SK-N-SH (cell line): ENCODE measurements around the gene SLX4IP. TPM values are rescaled to one million over a fixed set of nuclear protein-coding genes. Genes with fewer than 3 reads are reported as not detected.

Experiments
- CTCF ChIA-PET: fragments of 300-600, 350-600 bp; formaldehyde crosslinking; extraction: SDS; loops from one replicate; lab custom pipeline; 2021; lab: Yijun Ruan, JAX
- POLR2A ChIA-PET: fragments of 350-600 bp; sonication (Branson Sonifier 250); formaldehyde crosslinking; extraction: SDS; loops from one replicate; lab custom pipeline; 2020; ENCODE audit warnings: antibody characterized with exemption, inconsistent platforms; lab: Yijun Ruan, JAX
- DNase-seq: peaks from one replicate; pipeline ENCODE4 v3.0.0; 2012
- H2AFZ ChIP-seq: fragments of 200-600 bp; sonication (generic); 2 replicates; pipeline ENCODE4 v1.8.1; 2016; ENCODE audit warnings: antibody characterized with exemption, mild to moderate bottlenecking, low read depth
- H3F3A ChIP-seq: fragments of 200-600 bp; sonication (generic); replicated peaks from 2 replicates; pipeline ENCODE3; 2016; ENCODE audit warnings: antibody characterized with exemption, mild to moderate bottlenecking; ENCODE audit not compliant: insufficient read depth
- H3K27ac ChIP-seq, 2 experiments: fragments of 200-500 bp in 1 of 2; fragments of 200-600 bp in 1 of 2; sonication (Bioruptor generic) in 1 of 2; sonication (generic), shearing (Covaris generic) in 1 of 2; 2 replicates each; pipeline versions ENCODE4 v1.5.1 to v1.6.1; 2014 to 2016; ENCODE audit warnings: low read depth in 2 of 2, inconsistent platforms in 1 of 2, low read length in 1 of 2, mild to moderate bottlenecking in 1 of 2, mixed read lengths in 1 of 2
- H3K27me3 ChIP-seq: fragments of 200-600 bp; sonication (generic), shearing (Covaris generic); 2 replicates; pipeline ENCODE4 v1.6.1; 2016; ENCODE audit warnings: mixed run types; ENCODE audit not compliant: insufficient read depth
- H3K36me3 ChIP-seq, 2 experiments: fragments of 200-500 bp in 1 of 2; fragments of 200-600 bp in 1 of 2; sonication (Bioruptor generic) in 1 of 2; sonication (generic) in 1 of 2; replicated peaks in 1 of 2; 2 replicates each; pipeline versions ENCODE3 to v1.5.1; 2014 to 2016; ENCODE audit warnings: low read length in 1 of 2, mild to moderate bottlenecking in 1 of 2; ENCODE audit not compliant: insufficient read depth in 2 of 2, control insufficient read depth in 1 of 2
- H3K4me1 ChIP-seq, 2 experiments: fragments of 200-500 bp in 1 of 2; fragments of 200-600 bp in 1 of 2; sonication (Bioruptor generic) in 1 of 2; sonication (generic), shearing (Covaris generic) in 1 of 2; 2 replicates each; pipeline versions ENCODE4 v1.5.1 to v1.6.1; 2014 to 2016; ENCODE audit warnings: low read depth in 1 of 2, low read length in 1 of 2, mixed run types in 1 of 2; ENCODE audit not compliant: insufficient read depth in 2 of 2, control insufficient read depth in 1 of 2
- H3K4me2 ChIP-seq: fragments of 200-600 bp; sonication (generic), shearing (Covaris generic); 2 replicates; pipeline ENCODE4 v1.6.1; 2017; ENCODE audit warnings: mixed run types
- H3K4me3 ChIP-seq, 2 experiments: fragments of 200-500 bp in 1 of 2; fragments of 200-600 bp in 1 of 2; sonication (Bioruptor generic) in 1 of 2; sonication (generic), shearing (Covaris generic) in 1 of 2; 2 replicates each; pipeline versions ENCODE4 v1.5.1 to v1.8.1; 2014 to 2016; ENCODE audit warnings: low read depth in 2 of 2, inconsistent platforms in 1 of 2, low read length in 1 of 2, mild to moderate bottlenecking in 1 of 2, mixed read lengths in 1 of 2, moderate library complexity in 1 of 2
- H3K79me2 ChIP-seq: fragments of 200-600 bp; sonication (generic); 2 replicates; pipeline ENCODE4 v1.8.1; 2017; ENCODE audit warnings: mild to moderate bottlenecking; ENCODE audit not compliant: insufficient read depth
- H3K9ac ChIP-seq: fragments of 200-600 bp; sonication (generic); 2 replicates; pipeline ENCODE4 v1.6.1; 2017; ENCODE audit warnings: mixed run types
- H3K9me2 ChIP-seq: fragments of 200-600 bp; sonication (generic); 2 replicates; pipeline ENCODE4 v1.6.1; 2017; ENCODE audit warnings: mixed run types
- H3K9me3 ChIP-seq: fragments of 200-600 bp; sonication (generic); 2 replicates; pipeline ENCODE4 v1.6.1; 2017; ENCODE audit warnings: mixed run types, mild to moderate bottlenecking, moderate library complexity
- H4K20me1 ChIP-seq: fragments of 200-600 bp; sonication (generic); 2 replicates; pipeline ENCODE4 v1.6.1; 2017; ENCODE audit warnings: mild to moderate bottlenecking, mixed run types; ENCODE audit not compliant: insufficient read depth
- ELF1 ChIP-seq: IDR thresholded peaks from 2 replicates; pipeline ENCODE4 v1.4.0; 2012
- EP300 ChIP-seq, 2 experiments: IDR thresholded peaks; 2 replicates each; pipeline versions ENCODE4 v1.4.0 to v1.6.1; 2012; ENCODE audit warnings: borderline replicate concordance in 1 of 2, low read depth in 1 of 2, low read length in 1 of 2
- EZH2phosphoT487 ChIP-seq: fragments of 200-600 bp; sonication (generic); IDR thresholded peaks from 2 replicates; pipeline ENCODE4 v1.6.1; 2017; ENCODE audit warnings: low read depth, mixed run types, mild to moderate bottlenecking, antibody characterized with exemption, moderate library complexity, borderline replicate concordance
- FOXM1 ChIP-seq: IDR thresholded peaks from 2 replicates; pipeline ENCODE4 v1.4.0; 2012; ENCODE audit warnings: low read depth, mild to moderate bottlenecking
- GATA2 ChIP-seq: sonication (generic); formaldehyde crosslinking; IDR thresholded peaks from 2 replicates; pipeline ENCODE4 v1.5.0; 2020; ENCODE audit warnings: mild to moderate bottlenecking, missing genetic modification reagents
- JUND ChIP-seq: IDR thresholded peaks from 2 replicates; pipeline ENCODE4 v1.4.0; 2012
- MAX ChIP-seq: IDR thresholded peaks from 2 replicates; pipeline ENCODE4 v1.4.0; 2012; ENCODE audit warnings: low read depth
- NFIC ChIP-seq: IDR thresholded peaks from 2 replicates; pipeline ENCODE4 v1.4.0; 2012; ENCODE audit warnings: borderline replicate concordance
- PBX3 ChIP-seq: IDR thresholded peaks from 2 replicates; pipeline ENCODE4; 2012
- POLR2AphosphoS5 ChIP-seq: IDR thresholded peaks from 2 replicates; pipeline ENCODE4 v1.6.1; 2012; ENCODE audit warnings: low read depth, low read length
- SMC3 ChIP-seq: IDR thresholded peaks from 2 replicates; pipeline ENCODE4 v1.6.1; 2012; ENCODE audit warnings: low read depth, low read length, improper control_type of control experiment
- WGBS: methylation state at CpG from one replicate; pipeline ENCODE4 v1.1.6; 2017; ENCODE audit warnings: low lambda C conversion rate; 5-methylcytosine and 5-hydroxymethylcytosine counted together
- polyA plus RNA-seq, 3 experiments: library from polyadenylated mRNA; depleted of rRNA; stranded (reverse); fragments of >200 nt; gene quantifications; 2 replicates each; pipeline ENCODE4 v1.2.3, GENCODE V29; 2012

Gene SLX4IP
- polyA plus RNA-seq, 1 of the 3 experiments (the other 2 are of a cell fraction): 1.3 TPM

- no peak for TF ChIP-seq PBX3
- TF ChIP-seq, all 33 proteins: peak for 0
Observed at GRCh38 chr20:10462516-10462915, 27.4 kb downstream of the SLX4IP start (continued).

- ChIA-PET POLR2A (no interaction called here), CTCF (no interaction called here)
- TF ChIP-seq POLR2AphosphoS5 (no peak), ELF1 (no peak), GATA2 (CRISPR knock-in tag) (no peak), FOXM1 (no peak), SMC3 (no peak), NFIC (no peak)
- Histone ChIP-seq H3K4me2 (no peak overlapping the region), H4K20me1 (no peaks in the 10 kb centered on the region), H3K27ac (no peak overlapping the region), H3K4me3 (no peak overlapping the region), H3K36me3 (peaks cover 0 to 5% of the 10 kb centered on the region in 2 experiments), H2AFZ (no peak overlapping the region), H3K9me3 (no peaks in the 10 kb centered on the region), H3F3A (peaks cover 5% of the 10 kb centered on the region), H3K9me2 (no peaks in the 10 kb centered on the region), H3K4me1 (peaks cover 0 to 14% of the 10 kb centered on the region in 2 experiments; a peak in 3 of 4 replicates), H3K27me3 (no peaks in the 10 kb centered on the region), H3K79me2 (peaks cover 11% of the 10 kb centered on the region; the same call in 1 of the 2 replicates), H3K9ac (no peak overlapping the region)
- DNase-seq: no peak
- WGBS: 94% methylated on average over 2 of the region's 2 CpGs
Observed at GRCh38 chr20:10463622-10464021, 28.5 kb downstream of the SLX4IP start.

GRCh38 chr20:10465135-10465534 lies 30.0 kb downstream of the SLX4IP start:
- Histone ChIP-seq H3K79me2 (peaks cover 11% of the 10 kb centered on the region; the same call in 1 of the 2 replicates), H3K9me3 (no peaks in the 10 kb centered on the region), H3K4me1 (peaks cover 4 to 18% of the 10 kb centered on the region in 2 experiments; a peak in 3 of 4 replicates), H3K27me3 (no peaks in the 10 kb centered on the region), H3K9me2 (no peaks in the 10 kb centered on the region), H3K4me3 (no peak overlapping the region), H4K20me1 (no peaks in the 10 kb centered on the region), H2AFZ (no peak overlapping the region), H3K36me3 (peaks cover 0 to 4% of the 10 kb centered on the region in 2 experiments), H3K4me2 (no peak overlapping the region), H3K27ac (no peak overlapping the region), H3F3A (peaks cover 5% of the 10 kb centered on the region), H3K9ac (no peak overlapping the region)
- WGBS: 90% methylated on average over 3 of the region's 3 CpGs
- CTCF ChIA-PET: interaction anchor here (1.2 kb wide), 1 partner anchor 72 kb away, joined by 4 read pairs; no protein-coding TSS in a partner anchor
- DNase-seq: no peak
- no peak for TF ChIP-seq EZH2phosphoT487
- TF ChIP-seq FOXM1: no peak
- no peak for TF ChIP-seq EP300 (IDR thresholded peaks at IDR 0.05; ENCODE audit: borderline replicate concordance in 1 of 2, low read depth in 1 of 2, low read length in 1 of 2)
- TF ChIP-seq JUND: no peak
- no peak for TF ChIP-seq SMC3
- TF ChIP-seq MAX: no peak
- POLR2A ChIA-PET: no interaction called here
